Fibroblast of skin of abdomen (primary cell): ENCODE data around the gene RNU5B-1.
"Not testable (repeated sequence)": the region's sequence is repeated elsewhere in the genome, so short reads cannot be mapped to it uniquely, and the experiment has no call there.

ENCODE experiments used
- DNase-seq: peaks from one replicate; pipeline ENCODE4 v3.0.0-alpha.2; 2013

RNU5B-1 gene

DNA sequence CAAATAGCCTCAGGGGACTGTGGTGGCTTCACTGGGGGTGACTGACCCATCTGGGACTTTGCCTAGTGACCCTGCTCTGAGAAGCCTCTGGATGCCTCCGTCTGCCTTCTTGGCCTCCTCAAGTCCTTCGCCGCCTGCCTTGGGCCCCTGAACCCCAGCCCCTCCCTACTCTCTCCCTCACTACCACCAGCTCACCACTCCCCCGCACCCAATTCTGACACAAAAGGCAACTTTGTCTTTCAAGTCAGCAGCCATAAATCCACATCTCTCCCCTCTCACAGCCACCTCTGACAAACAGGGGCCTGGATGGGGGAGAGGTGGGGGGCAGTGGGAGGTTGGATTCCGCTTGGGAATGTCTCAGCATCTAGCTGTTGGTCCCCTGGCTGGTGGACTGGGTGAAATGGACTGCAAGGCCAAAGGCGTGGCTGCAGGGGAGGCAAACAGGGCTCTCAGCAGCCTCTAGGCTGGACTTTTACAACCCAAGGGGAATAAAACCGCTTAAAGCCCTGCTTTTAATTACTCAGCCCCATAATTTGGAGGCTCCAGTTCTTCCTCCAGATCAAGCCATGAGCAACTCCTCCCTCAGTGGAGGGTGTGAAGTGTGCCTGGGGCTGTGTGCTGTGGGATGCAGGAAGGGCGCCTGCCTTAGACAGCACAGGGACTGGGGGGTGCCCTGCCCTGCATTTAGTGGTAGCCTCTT, 39.9 kb downstream of the RNU5B-1 start:
- DNase-seq, result no peak

DNA sequence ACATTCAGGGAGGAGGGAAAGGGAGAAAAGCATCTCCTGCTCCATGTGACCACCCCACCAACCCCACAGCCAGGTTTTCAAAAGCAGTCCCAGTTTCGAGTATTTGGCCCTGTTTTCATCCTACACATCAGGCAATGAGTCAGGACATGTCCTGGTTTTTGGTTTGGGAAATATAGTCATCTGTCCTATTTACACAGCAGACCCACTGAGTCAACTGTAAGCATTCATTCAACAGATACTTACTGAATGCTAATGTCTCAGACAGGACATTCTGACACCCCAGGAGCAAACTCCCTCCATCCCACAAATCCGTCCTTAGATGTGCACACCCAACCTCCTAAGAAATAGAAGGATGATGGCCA, 40.4 kb downstream of the RNU5B-1 start:
- DNase-seq, result no peak

DNA sequence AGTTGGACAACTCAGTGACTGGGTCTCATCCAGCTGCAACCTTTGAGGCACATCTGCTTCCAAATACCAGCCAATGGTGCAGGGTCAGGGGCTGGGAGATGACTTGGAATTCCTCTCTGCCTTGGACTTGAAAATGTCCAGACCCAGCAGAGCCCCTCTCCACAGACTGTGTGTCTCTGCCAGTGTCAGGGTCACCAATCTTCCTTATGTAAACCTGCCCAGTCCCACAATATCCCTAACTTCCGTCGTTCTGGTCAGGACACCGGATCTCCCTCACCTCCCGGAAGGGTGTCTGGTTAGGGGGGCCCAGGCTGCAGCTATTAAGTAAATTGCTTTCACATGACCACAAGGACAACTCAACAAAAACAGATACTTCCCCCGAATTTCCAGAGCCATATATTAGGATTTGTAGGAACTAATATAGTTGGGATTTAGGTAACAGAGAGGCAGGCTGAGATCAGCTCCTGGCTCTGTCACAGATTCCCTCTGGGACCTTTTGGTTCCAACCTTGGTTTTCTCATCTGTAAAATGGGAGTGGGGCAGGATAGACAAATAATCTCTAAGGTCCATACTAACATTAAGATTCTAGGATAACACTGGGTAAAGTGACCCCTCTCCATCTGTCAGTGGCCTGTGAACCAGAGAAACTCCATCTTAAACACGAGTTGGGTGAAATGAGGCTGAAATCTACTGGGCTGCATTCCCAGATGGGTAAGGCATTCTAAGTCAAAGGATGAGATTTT, 42.5 kb downstream of the RNU5B-1 start:
- DNase-seq, result no peak

DNA sequence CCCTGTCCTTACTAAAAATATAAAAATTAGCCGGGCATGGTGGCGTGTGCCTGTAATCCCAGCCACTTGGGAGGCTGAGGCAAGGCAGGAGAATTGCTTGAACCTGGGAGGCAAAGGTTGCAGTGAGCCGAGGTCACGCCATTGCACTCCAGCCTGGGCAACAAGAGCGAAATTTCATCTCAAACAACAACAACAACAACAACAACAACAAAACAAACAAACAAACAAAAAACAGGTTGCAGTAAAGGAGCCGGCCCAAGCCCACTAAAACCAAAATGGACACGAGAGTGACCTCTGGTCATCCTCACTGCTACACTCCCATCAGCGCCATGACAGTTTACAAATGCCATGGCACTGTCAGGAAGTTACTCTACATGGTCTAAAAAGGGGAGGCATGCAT, 43.3 kb downstream of the RNU5B-1 start:
- DNase-seq, result not testable (repeated sequence)

DNA sequence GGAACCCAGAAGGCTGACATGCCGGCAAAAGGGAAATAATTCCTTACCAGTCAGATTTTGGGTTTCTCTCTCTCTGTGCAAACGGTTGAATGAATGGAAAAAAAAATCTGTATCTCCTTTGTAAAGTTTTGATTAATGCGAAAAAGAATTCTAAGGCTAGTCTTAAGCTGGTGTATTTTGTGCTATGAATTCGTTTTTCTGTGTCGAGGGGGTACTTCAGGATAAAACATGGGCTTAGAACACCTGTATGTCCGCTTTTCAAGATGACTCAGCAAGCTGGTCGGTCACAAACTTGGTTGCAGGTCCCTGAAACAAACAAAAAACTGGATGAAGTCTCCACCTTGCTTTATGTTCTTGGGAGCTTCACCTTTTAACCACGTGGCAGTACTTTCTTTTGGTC, 44.9 kb downstream of the RNU5B-1 start:
- no peak for DNase-seq

DNA sequence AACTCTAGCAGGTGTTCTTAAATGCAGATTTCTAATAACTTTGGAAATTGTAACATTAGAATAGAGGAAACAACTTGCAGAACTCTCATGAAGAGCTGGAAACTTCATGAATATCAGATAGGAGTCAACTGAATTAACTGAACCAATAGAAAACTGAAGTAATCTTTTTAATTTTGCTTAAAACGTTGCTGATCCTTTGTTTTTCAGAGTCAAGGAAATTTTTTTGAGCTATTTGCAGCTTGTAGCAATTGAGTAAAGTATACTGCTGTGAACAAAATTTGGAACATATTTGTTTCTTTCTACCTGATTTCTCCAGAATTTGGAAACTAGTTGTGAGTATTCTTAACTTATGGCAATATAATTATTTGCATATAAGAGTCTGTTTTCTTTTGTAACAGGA, 47.5 kb downstream of the RNU5B-1 start:
- not testable (repeated sequence) for DNase-seq
